GM21381 (cell line): ENCODE data around the gene FHL3.

Experiments used
- ATAC-seq: cut with Tn5 transposase; IDR thresholded peaks from one replicate; pipeline ENCODE4 v1.9.1; 2021; ENCODE audit warnings: mild to moderate bottlenecking, moderate library complexity; ENCODE audit not compliant: unreplicated experiment

Gene FHL3

DNA sequence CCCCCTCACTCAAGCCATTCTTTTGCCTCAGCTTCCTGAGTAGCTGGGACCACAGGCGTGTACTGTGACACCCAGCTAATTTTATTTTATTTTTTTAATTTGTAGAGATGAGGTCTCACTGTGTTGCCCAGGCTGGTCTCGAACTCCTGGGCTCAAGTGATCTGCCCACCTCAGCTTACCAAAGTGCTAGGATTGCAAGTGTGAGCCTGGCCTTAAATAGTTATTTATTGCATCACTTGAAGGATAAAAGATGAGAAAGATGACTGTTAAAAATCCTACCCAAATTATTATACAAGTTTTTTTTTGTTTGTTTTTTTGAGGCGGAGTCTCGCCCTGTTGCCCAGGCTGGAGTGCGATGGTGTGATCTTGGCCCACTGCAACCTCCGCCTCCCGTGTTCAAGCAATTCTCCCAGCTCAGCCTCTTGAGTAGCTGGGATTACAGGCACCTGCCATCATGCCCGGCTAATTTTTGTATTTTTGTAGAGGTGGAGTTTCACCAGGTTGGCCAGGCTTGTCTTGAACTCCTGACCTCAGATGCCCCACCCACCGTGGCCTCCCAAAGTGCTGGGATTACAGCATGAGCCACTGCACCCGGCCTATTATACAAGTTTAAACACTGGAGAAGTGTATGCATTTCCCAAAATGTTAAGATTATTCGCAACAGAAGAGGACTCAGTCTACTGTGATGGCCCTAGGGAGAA is 9.6 kb upstream of the FHL3 start:
- ATAC-seq, result no peak

DNA sequence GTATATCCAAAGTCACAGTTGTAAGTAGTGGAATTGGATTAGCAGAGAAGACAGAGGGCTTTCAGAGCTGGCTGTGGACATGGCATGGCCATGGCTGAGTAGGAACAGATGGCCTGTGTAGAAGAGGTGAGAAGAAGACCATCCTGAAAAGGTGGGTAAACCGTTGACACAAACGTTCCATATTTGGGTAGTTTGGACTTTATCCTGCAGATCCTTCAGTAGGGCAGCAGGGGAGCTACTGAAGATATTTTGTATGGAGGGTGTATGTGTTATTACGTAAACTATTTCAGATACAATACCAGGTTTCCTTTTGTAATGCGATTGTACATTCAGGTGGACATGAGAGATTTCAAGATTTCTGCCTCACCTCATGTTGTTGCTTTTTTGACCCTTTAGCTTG is 8.9 kb upstream of the FHL3 start:
- no peak for ATAC-seq

DNA sequence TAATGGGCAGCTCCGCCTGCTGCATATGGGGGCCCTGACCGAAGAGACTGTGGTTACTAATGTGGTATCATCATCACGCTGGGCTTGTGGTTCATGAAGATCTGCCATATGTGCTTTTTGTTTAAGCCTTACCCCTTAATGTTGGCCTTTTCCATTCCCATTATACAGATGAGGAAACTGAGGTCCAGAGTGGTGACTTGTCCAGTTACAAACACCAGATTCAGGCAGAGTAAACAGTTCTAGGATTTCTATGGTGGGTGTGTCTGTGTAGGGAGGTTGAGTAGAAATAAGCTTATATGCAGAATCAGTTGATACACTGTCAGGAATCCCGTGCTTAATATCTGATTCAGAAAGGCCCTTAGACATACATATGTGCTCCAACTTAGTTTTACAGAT is 7.9 kb upstream of the FHL3 start:
- no peak for ATAC-seq

DNA sequence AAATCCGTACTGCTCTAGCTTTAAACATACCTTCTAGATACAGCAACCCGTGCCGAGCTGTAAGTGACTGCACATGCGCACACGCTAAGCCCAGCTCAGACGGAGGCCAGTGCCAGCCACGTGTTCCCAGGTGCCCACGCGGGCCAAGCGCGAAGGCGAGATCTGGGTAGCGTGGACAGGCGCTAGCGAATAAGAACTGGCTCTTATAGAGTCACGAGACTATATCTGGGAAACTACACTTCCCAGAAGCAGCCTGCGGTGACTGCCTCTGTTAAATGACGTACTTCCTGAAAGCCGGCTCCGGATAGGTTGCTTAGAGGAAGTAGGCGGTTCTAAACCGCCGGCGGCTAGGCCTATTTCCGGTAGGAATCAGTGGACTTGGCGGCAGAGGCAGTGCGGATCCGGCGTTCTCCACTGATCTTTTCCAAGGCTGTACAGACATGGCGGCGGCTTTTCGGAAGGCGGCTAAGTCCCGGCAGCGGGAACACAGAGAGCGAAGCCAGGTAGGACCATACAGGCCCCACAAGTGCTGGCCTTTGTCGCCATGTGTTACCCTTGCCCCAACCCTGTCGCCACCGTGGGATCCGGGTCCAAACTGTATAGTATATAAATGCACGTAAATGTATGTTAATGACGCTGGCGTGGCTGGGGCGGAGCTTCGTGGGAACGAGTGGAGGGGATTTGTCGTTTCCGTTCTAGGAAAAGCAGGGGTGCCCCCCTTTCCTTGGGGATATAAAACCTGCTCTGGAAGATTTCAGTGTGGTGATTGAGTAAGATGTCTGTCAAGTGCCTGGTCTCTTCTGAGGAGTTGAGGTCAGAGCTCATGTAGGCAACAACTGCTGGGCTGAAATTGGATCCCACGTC is 7.3 kb upstream of the FHL3 start, which contains the start of gene UTP11:
TSS of gene UTP11 (plus strand) at position 372 of the 864 bp plus-strand sequence. CDS start at position 441, 69 bp downstream.
- peak; percentile 96 for ATAC-seq

DNA sequence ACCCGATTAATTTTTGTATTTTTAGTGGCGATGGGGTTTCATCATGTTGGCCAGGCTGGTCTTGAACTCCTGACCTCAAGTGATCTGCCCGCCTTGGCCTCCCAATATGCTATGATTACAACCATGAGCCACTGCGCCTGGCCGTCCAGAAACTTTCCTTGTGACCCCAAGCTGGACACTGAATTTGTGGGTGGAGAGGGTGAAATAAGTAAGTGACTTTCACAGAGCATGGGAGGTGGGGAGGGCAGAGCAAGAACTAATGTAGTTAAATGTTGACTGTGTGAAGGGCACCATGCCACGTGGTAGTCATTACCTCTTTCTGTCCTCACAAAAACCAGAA is 4.5 kb upstream of the FHL3 start:
- ATAC-seq, result no peak

DNA sequence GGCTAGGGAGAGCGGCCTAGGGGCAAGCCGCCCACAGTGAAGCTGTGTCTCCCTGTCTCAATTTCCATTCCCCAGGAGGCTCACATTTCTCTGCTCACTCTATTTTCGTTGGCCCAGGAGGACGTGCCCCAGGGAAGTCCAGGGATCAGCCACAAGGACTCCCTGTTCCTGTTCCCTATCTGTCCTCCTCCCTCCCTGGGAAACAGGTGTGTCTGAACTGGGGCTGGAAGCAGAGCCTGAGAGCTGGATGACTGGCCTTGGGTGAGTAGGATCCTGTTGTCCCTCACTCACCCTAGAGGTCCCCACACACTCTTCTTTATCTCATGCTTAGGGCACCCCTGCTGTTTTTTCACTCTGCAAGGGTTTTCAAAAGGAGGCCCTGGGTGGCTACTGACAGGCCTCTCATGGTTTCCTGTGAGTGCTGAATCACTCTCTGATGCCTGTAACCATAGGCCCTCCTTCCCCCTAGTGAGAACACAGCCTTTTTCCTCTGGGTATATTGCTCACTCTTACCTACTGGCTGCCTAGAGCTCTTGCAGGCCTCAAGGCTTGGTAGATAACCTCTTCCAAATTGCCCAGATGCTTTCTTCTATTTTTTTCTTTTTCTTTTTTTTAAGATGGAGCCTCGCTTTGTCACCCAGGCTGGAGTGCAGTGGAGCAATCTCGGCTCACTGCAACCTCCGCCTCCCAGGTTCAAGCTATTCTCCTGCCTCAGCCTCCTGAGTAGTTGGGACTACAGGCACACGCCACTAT is 4.0 kb upstream of the FHL3 start:
- ATAC-seq, result no peak

DNA sequence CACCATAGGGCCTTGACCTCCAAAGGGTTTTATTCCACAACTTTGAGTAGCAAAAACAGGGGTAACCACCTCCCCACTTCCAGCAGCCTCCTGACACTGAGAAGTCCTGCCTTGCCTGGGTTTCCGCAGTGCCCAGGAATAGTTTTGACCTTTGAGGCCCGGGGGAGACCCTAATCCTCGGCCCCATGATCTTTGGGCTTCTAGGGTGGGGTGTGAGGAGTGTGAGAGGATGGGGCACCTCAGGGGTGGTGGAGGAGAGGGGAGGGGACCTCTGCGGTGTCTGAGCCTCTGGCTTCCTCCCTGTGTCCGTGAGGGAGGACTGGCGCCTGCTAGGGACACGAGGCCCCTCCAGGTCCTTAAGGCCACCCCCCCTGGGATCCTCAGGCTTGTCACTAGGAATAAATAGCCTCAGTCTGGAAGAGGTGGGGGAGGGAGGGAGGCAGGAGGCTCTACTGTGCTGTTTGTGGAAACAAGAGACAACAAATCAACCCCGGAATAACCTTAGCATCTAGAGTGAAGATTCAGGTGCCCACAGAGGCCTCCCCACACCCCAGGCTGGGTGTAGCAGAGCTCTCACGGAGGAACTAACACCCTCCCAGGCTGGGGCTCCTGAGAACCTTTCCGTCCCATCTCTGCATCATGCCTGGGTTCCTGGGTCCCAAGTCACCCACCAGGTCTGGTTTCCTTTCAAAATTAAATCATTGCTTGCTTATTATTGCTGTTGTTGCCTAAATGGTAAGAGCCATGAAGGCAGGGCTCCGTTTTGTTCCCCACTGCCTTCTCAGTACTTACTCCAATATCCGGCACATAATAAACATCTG is 904 bp upstream of the FHL3 start:
- no peak for ATAC-seq

DNA sequence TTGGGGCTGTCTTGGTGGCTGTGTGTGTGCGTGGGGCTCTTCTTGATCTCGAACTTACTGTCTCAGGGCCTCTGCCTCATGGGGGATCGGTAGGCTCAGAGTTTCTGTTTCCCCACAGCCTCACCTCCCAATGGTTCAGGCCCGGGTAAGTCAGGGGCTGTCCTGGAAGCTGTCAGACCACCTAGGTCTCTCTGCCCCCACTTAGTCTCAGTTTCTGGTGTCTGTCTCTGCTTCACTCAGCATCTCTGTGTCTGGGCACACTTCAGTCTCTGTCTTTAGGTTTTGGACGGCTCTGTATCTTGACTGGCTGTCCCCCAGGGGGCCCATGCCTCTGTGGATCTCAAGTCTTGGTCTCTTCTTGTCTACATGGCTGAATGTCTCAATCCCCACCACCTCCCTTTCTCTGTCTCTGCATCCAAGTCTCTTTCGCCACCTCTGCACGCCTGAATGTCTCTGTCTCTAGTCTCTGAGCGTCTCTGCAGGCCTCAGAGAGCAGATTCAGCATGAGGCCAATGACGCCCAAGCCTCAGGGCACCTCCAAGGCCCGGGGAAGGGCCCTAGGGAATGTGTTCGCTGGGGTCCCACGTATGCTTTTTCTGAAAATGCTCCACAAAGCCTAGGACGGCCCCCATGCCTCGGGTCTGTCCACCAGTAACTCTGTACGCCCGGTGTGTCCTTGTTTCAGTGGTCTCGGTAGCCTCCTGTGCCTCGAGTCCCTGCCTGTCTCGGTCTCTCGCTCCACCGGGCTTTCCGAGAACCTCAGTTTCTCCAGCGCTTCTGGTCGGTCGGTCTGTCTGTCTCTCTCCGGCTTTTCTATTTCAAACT is 818 bp downstream of the FHL3 start:
- ATAC-seq, result no peak

DNA sequence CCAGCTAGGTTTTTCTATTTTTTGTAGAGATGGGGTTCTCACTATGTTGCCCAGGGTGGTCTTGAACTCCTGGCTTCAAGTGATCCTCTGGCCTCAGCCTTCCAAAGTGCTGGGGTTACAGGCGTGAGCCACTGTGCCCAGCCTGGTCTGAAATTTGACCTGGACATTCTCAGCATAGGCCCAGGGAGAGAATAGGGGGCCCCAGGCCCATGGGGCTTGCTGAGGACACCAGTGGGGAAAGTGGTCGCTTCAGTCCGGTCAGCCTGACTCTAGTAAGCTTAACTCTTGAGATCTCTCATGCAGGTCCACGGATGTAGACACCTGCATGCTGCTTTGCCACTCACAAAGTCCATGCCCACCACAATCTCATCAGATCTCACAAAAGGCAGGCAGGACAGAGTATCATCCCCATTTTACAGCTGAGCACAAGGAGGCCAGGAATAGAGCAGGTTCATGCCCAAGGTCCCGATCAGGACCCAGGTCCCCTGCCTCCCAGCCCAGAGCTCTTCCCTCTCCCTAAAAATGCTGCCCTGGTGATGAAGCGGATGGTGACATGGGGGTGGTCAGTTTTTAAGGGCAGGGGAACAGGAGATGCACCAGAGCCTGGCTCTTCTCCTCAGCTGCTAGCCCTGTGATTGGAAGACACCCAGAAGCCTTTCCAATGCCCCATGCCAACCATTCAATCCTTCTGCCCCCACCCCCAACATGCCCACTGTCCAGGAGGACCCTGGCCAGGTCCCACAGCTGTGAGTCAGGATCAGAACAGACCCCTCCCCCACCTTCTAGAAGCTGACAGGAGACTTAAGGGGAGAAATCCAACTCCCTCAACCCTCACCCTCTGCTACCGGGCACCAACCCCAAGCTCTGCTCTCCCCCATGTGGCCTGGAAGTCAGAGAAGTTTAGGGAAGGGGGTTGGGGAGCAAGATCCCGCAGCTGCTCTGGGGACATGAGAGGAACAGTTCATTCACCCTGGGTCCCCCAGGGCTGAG is 1.8 kb downstream of the FHL3 start:
- ATAC-seq, result no peak

DNA sequence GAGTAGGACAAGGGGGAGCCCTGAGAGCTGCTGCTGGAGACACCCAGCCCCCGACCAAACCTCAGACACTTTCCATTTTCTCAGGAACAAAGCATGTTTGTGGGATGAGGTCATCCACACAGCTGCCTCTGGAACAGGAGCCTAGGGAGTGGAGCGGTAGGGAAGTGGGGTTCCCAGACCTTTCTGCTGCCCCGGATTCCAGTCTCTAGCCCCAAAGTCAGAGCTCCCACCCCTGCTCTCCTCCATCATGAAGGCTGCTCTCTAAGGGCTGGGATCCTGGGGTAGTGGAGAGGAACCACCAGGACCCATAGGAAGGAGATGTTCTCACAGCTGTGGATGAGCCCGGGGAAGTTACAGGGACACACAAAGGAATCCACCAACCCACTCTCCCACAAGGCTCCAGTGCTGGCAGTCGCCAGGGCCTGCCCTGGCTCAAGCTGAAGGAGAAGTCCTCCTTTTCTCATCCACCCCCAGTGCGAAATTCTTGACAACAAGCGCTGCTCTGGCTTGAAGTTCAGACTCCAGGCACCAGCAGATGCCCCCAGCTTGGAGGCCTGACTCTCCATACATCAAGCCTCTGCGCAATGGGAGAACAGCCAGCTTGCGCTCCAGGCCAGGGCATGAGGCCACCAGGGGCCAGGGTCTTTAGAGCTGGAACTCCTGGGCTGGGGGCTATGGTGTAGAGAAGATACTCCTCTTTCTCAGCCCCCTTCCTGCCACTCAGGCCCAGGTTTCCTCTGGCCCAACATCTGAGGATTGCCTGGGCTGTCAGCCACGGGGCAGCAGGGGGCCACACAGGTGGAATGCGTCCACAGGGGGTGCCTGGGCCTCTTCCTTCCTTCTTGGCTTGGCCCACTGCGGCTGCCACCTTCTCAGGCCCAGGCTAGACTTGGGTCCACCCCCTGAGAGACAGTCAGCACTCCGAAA is 4.5 kb downstream of the FHL3 start:
- ATAC-seq, result no peak

DNA sequence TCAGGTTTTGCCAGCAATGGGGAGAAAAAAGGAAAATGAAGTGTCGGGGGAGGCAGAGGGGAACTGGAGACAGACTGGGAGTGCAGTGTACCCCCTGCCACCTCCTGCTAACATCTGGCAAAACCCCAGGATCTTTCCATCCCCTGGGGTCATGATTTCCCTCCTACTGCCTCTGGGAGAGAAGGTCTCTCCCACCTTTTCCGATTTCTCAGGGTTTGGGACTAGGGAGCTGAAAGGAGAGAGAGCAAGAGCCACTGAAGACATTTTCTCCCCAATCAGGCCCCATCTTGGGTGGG is 5.1 kb downstream of the FHL3 start:
- no peak for ATAC-seq

DNA sequence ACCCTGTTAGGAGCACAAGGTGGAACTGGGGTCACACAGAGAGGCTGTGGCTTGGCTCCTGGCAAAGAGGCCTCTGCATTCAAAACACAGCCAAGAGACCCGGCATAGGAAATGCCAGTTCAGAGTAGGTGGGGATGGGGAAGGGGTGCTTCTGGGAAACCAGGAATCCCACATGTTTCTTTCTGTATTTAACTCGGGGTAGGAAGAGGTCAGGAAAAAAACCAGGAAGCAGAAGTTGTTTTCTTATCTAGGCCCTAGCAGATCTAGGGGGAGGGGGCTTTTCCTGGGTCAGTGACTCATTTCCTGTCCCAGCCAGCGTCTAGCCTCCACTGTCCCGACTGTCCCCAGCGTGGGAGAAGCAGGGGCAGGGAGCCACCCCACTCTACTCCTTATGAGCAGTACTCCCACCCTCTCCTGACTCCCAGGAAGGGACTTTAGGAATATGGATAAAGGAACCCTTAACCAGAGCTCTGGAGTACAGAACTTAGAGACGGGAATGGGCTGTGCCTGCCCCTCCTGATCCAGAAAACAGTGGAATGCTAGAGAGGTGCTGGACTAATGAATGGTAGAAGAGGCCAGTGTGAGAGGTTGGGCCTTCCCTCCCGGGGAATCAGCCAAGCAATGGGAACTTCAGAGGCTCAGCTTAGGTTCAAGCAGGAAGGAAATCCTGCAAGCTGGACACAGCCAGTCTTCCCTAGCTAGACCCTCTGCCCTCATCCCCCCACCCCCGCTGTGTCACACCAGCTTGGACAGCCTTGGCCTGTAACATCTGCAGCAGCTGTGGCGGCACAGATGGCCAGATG is 5.7 kb downstream of the FHL3 start:
- ATAC-seq, result no peak

DNA sequence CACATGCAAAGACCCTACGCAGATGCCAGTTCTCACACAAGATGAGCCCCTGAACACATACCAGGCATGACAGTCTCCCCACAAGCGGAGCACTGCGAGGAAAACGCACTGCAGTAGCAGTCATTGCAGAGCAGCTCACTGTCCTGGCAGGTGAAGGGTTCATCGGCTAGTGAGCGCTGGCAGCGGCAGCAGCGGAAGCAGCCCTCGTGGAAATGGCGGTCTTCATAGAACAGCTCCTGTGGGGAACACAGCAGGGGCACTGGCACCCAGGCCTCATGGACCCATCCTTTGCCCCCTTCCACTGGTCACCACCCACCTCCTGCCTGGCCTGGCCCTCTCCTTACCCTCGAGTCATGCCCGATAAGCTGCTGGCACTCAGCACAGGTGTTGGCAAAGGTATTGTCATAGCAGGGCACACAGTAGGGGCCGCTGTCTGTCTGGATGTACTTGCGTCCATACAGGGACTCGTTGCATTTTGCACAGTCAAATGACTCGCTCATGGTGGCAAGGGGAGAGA is 6.3 kb downstream of the FHL3 start:
- no peak for ATAC-seq

DNA sequence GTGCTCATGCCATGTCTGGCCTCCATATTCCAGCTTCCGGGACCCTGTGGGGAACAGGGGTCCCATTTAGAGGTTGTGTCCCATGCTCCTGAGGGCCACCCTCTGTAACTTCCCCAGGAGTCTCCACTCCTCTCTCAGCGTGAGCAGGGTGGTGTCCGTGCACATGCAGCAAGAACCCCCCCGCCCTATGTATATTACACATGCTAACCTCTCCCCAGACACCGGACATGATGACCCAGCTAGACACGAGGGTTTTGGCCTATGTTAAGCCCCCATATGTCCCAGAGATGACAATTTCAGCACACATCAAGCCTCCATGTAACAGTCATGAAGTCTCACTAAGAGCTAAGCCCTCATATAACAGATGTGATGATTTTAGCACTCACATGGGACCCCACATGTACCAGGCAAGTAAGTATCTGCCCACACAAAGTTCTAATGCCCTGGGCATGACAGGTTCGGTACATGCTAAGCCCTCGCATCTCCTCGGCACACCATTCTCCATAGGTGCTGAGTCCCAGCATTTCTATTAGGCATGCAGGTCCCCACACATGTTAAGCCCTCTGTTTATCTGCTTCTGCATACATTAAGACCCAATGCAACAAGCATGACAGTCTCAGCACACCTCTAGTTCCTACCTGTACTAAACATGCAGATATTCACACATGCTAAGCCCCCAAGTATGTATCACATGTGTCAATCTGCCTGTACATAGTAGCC is 7.1 kb downstream of the FHL3 start:
- no peak for ATAC-seq

DNA sequence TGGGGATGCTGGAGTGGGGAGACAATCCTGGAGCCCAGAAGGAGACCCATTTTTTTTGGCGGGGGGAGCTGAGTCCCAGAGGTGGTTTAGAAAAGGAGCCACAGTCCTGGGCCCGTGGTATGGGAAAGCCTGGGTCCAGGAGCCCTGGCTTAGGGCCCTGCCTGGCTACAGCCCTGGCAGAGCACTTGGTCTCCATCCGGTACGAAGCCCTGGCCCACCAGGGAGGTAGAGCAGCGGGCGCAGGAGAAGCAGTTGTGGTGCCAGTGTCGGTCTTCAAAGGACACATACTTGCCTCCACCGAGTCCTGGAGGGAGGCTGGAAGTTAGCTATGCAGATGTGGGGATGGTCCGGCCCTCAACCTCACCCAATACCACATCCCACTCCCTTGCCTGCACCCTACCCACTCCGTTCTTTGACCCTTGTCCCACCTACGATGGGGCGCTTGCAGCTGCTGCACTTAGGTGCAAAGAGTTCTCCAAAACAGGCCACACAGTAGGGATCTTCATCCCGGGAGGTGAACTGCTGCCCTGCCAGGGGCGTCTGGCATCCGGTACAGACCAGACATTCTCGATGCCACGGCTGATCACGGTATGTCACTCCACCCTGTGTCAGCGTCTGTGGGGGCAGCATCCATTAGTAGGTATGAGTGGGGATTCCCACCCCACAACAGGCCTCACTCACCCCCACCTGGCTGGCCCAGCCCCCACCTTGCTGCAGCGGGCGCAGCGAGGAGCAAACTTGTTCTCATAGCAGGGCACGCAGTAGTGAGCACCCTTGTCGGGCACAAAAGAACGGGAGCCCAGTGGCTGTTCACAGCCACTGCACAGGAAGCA is 7.8 kb downstream of the FHL3 start:
- no peak for ATAC-seq
